Renal cortical epithelial cell (primary cell): ENCODE data around the gene ABRAXAS1. TPM values are rescaled to one million over a fixed set of nuclear protein-coding genes. Genes with fewer than 3 reads are reported as not detected.
"Not testable (repeated sequence)": the region's sequence is repeated elsewhere in the genome, so short reads cannot be mapped to it uniquely, and the experiment has no call there.

Experiments
- DNase-seq: peaks from one replicate; pipeline ENCODE4 v3.0.0-alpha.2; 2011; ENCODE audit warnings: low read depth
- total RNA-seq: library from RNA; depleted of rRNA; stranded (reverse); fragments of >200 nt; gene quantifications from 2 replicates; pipeline ENCODE4 v1.2.3, GENCODE V29; 2014

Gene ABRAXAS1
- 15.4 and 25.4 TPM in 2 replicates for total RNA-seq

GRCh38 chr4:83484500-83485461 lies at the start of gene ABRAXAS1:
ABRAXAS1 (minus strand) TSS chr4:83485100; CDS start chr4:83485072, 28 bp downstream.
- DNase-seq, result peak; percentile 69

GRCh38 chr4:83527671-83528070 lies 42.8 kb upstream of the ABRAXAS1 start:
- DNase-seq, result no peak

- no peak for DNase-seq
These were observed 37.3 kb upstream of the ABRAXAS1 start for GRCh38 chr4:83522239-83522638.

GRCh38 chr4:83516042-83516772 lies 31.3 kb upstream of the ABRAXAS1 start:
- peak; percentile 96 for DNase-seq

- no peak for DNase-seq
These were observed 25.5 kb upstream of the ABRAXAS1 start for GRCh38 chr4:83510442-83510841.

GRCh38 chr4:83509156-83509585 lies 24.3 kb upstream of the ABRAXAS1 start:
- peak; percentile 51 for DNase-seq

GRCh38 chr4:83504996-83505395 lies 20.1 kb upstream of the ABRAXAS1 start:
- DNase-seq, result no peak

GRCh38 chr4:83504503-83504902 lies 19.6 kb upstream of the ABRAXAS1 start:
- DNase-seq, result no peak

GRCh38 chr4:83503974-83504373 lies 19.1 kb upstream of the ABRAXAS1 start:
- DNase-seq, result no peak

GRCh38 chr4:83501671-83502070 lies 16.8 kb upstream of the ABRAXAS1 start:
- not testable (repeated sequence) for DNase-seq

- DNase-seq, result no peak
These were observed 13.3 kb upstream of the ABRAXAS1 start for GRCh38 chr4:83498187-83498586.

GRCh38 chr4:83496085-83496917 lies 11.4 kb upstream of the ABRAXAS1 start:
- not testable (repeated sequence) for DNase-seq

GRCh38 chr4:83490876-83491450 lies 6.1 kb upstream of the ABRAXAS1 start:
- DNase-seq, result peak; percentile 15

GRCh38 chr4:83489711-83490326 lies 4.9 kb upstream of the ABRAXAS1 start:
- DNase-seq, result no peak

- DNase-seq, result no peak
These were observed 1.7 kb upstream of the ABRAXAS1 start for GRCh38 chr4:83486457-83487129.

GRCh38 chr4:83473966-83474365 lies 10.9 kb downstream of the ABRAXAS1 start:
- DNase-seq, result no peak

GRCh38 chr4:83473423-83473822 lies 11.5 kb downstream of the ABRAXAS1 start:
- no peak for DNase-seq

GRCh38 chr4:83456184-83456501 lies 28.8 kb downstream of the ABRAXAS1 start:
- DNase-seq, result no peak

GRCh38 chr4:83455281-83456183 lies 29.4 kb downstream of the ABRAXAS1 start, which contains the start of the genes HELQ and MRPS18C:
HELQ (minus strand) TSS chr4:83455823; CDS start chr4:83455693, 130 bp downstream.
MRPS18C (plus strand) TSS chr4:83456058; CDS start chr4:83456078, 20 bp downstream.
- peak; percentile 97 for DNase-seq
